K562 (cell line): ENCODE results near the gene GLUL. TPM values are rescaled to one million over a fixed set of nuclear protein-coding genes. Genes with fewer than 3 reads are reported as not detected.

Experiments used
- HSF4 ChIP-seq: fragments of 250-450 bp; sonication (Bioruptor Pico); IDR thresholded peaks from 2 replicates; pipeline ENCODE4 v2.1.2; 2022; ENCODE audit warnings: mild to moderate bottlenecking, moderate library complexity, borderline replicate concordance
- polyA plus RNA-seq, 8 experiments: library from polyadenylated mRNA; depleted of rRNA in 4 of 8; stranded (reverse) in 5 of 8; unstranded in 3 of 8; fragments of >200 nt; fragmentation: Nextera tagmentation in 2 of 8; fragmentation: Illumina TruSeq in 1 of 8; extraction: Ambion mirVana in 2 of 8; extraction: Trizol in 1 of 8; gene quantifications; 2 replicates each; pipeline versions ENCODE4 v1.2.1 to v1.2.3, GENCODE V29; 2011 to 2014; ENCODE audit warnings: inconsistent platforms in 1 of 8, missing spikeins in 1 of 8
- total RNA-seq, 7 experiments: library from RNA; depleted of rRNA in 6 of 7; stranded (reverse); fragments of >200 nt in 6 of 7; fragmentation: Illumina TruSeq in 2 of 7; extraction: Trizol in 2 of 7; gene quantifications; 2 replicates each; pipeline versions ENCODE4 v1.2.1 to v1.2.3, GENCODE V29; 2011 to 2021; ENCODE audit warnings: low replicate concordance in 1 of 7
- TF ChIP-seq, protein P1 (sequence below), 2 experiments: fragments of 450-650 bp in 1 of 2; sonication (generic) in 1 of 2; formaldehyde crosslinking in 1 of 2; IDR thresholded peaks; 2 replicates each; pipeline versions ENCODE4 v1.7.1 to v1.9.0; 2016 to 2022; ENCODE audit warnings: inconsistent platforms in 1 of 2, mild to moderate bottlenecking in 1 of 2, missing genetic modification reagents in 1 of 2
- TF ChIP-seq, protein P2 (sequence below): fragments of 200-800 bp; sonication (Bioruptor generic); IDR thresholded peaks from 2 replicates; pipeline ENCODE4 v1.6.1; 2016; ENCODE audit warnings: missing genetic modification characterization, missing compliant biosample characterization

GLUL gene
- total and polyA plus RNA-seq, 9 of the 15 experiments (the other 6 are each of a cell fraction or from before 2014, with no cell fraction given) = 1,088 to 4,222 (median 1,338) TPM

- TF ChIP-seq, protein P1, sequence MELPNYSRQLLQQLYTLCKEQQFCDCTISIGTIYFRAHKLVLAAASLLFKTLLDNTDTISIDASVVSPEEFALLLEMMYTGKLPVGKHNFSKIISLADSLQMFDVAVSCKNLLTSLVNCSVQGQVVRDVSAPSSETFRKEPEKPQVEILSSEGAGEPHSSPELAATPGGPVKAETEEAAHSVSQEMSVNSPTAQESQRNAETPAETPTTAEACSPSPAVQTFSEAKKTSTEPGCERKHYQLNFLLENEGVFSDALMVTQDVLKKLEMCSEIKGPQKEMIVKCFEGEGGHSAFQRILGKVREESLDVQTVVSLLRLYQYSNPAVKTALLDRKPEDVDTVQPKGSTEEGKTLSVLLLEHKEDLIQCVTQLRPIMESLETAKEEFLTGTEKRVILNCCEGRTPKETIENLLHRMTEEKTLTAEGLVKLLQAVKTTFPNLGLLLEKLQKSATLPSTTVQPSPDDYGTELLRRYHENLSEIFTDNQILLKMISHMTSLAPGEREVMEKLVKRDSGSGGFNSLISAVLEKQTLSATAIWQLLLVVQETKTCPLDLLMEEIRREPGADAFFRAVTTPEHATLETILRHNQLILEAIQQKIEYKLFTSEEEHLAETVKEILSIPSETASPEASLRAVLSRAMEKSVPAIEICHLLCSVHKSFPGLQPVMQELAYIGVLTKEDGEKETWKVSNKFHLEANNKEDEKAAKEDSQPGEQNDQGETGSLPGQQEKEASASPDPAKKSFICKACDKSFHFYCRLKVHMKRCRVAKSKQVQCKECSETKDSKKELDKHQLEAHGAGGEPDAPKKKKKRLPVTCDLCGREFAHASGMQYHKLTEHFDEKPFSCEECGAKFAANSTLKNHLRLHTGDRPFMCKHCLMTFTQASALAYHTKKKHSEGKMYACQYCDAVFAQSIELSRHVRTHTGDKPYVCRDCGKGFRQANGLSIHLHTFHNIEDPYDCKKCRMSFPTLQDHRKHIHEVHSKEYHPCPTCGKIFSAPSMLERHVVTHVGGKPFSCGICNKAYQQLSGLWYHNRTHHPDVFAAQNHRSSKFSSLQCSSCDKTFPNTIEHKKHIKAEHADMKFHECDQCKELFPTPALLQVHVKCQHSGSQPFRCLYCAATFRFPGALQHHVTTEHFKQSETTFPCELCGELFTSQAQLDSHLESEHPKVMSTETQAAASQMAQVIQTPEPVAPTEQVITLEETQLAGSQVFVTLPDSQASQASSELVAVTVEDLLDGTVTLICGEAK (IDR thresholded peaks at IDR 0.05) = peak; percentile 41; the same call in 1 of the 2 replicates
- TF ChIP-seq, protein P1 (CRISPR knock-in tag; IDR thresholded peaks at IDR 0.05) = no peak
- TF ChIP-seq, protein P2, sequence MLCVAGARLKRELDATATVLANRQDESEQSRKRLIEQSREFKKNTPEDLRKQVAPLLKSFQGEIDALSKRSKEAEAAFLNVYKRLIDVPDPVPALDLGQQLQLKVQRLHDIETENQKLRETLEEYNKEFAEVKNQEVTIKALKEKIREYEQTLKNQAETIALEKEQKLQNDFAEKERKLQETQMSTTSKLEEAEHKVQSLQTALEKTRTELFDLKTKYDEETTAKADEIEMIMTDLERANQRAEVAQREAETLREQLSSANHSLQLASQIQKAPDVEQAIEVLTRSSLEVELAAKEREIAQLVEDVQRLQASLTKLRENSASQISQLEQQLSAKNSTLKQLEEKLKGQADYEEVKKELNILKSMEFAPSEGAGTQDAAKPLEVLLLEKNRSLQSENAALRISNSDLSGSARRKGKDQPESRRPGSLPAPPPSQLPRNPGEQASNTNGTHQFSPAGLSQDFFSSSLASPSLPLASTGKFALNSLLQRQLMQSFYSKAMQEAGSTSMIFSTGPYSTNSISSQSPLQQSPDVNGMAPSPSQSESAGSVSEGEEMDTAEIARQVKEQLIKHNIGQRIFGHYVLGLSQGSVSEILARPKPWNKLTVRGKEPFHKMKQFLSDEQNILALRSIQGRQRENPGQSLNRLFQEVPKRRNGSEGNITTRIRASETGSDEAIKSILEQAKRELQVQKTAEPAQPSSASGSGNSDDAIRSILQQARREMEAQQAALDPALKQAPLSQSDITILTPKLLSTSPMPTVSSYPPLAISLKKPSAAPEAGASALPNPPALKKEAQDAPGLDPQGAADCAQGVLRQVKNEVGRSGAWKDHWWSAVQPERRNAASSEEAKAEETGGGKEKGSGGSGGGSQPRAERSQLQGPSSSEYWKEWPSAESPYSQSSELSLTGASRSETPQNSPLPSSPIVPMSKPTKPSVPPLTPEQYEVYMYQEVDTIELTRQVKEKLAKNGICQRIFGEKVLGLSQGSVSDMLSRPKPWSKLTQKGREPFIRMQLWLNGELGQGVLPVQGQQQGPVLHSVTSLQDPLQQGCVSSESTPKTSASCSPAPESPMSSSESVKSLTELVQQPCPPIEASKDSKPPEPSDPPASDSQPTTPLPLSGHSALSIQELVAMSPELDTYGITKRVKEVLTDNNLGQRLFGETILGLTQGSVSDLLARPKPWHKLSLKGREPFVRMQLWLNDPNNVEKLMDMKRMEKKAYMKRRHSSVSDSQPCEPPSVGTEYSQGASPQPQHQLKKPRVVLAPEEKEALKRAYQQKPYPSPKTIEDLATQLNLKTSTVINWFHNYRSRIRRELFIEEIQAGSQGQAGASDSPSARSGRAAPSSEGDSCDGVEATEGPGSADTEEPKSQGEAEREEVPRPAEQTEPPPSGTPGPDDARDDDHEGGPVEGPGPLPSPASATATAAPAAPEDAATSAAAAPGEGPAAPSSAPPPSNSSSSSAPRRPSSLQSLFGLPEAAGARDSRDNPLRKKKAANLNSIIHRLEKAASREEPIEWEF (CRISPR knock-in tag) = no peak
- TF ChIP-seq HSF4 (CRISPR knock-in tag) = no peak
These were observed at the start of gene GLUL (continued) for GRCh38 chr1:182391362-182392049.
